Bronchial epithelial cell (primary cell): ENCODE results near the gene GAS7. TPM values are rescaled to one million over a fixed set of nuclear protein-coding genes. Genes with fewer than 3 reads are reported as not detected.

Source experiments
- DNase-seq: peaks from one replicate; pipeline ENCODE4 v3.0.0-alpha.2; 2010; ENCODE audit warnings: low read depth
- FAIRE-seq: peaks from 2 replicates; lab custom pipeline; 2011; peaks lifted over from hg19 to GRCh38; lab: Jason Lieb, UNC
- H3K27me3 ChIP-seq: 2 replicates; pipeline ENCODE4 v1.5.1; 2011; ENCODE audit warnings: low read length; ENCODE audit not compliant: control insufficient read depth, insufficient read depth
- H3K36me3 ChIP-seq: 2 replicates; pipeline ENCODE4 v1.5.1; 2011; ENCODE audit warnings: low read length; ENCODE audit not compliant: control insufficient read depth, insufficient read depth
- H3K4me3 ChIP-seq: 2 replicates; pipeline ENCODE4 v1.5.1; 2011; ENCODE audit warnings: mild to moderate bottlenecking, low read depth, low read length, control low read depth
- total RNA-seq: library from RNA; depleted of rRNA; stranded (reverse); fragments of >200 nt; gene quantifications from 2 replicates; pipeline ENCODE4 v1.2.1, GENCODE V29; 2014
- TF ChIP-seq, protein P1 (sequence below): IDR thresholded peaks from 2 replicates; pipeline ENCODE4 v1.5.1; 2011; ENCODE audit warnings: mild to moderate bottlenecking, moderate library complexity, low read length, control low read depth, inconsistent platforms; ENCODE audit not compliant: insufficient read depth, severe bottlenecking

Gene GAS7
- total RNA-seq, 1 donor from 2014 or later = 1.1 TPM

GRCh38 chr17:9900044-9900594 is 298.3 kb downstream of the GAS7 start:
- no peak overlapping the region for H3K4me3 ChIP-seq
- FAIRE-seq (no peak), DNase-seq (no peak)
- H3K36me3 ChIP-seq = no peaks in the 10 kb centered on the region
- TF ChIP-seq, protein P1, sequence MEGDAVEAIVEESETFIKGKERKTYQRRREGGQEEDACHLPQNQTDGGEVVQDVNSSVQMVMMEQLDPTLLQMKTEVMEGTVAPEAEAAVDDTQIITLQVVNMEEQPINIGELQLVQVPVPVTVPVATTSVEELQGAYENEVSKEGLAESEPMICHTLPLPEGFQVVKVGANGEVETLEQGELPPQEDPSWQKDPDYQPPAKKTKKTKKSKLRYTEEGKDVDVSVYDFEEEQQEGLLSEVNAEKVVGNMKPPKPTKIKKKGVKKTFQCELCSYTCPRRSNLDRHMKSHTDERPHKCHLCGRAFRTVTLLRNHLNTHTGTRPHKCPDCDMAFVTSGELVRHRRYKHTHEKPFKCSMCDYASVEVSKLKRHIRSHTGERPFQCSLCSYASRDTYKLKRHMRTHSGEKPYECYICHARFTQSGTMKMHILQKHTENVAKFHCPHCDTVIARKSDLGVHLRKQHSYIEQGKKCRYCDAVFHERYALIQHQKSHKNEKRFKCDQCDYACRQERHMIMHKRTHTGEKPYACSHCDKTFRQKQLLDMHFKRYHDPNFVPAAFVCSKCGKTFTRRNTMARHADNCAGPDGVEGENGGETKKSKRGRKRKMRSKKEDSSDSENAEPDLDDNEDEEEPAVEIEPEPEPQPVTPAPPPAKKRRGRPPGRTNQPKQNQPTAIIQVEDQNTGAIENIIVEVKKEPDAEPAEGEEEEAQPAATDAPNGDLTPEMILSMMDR = no peak
- H3K27me3 ChIP-seq = no peaks in the 10 kb centered on the region

GRCh38 chr17:9899280-9900043 is 298.9 kb downstream of the GAS7 start:
- no peak overlapping the region for H3K4me3 ChIP-seq
- H3K36me3 ChIP-seq = no peaks in the 10 kb centered on the region
- no peaks in the 10 kb centered on the region for H3K27me3 ChIP-seq
- FAIRE-seq (no peak), DNase-seq (no peak)
- TF ChIP-seq, protein P1 = no peak

GRCh38 chr17:9898812-9899211 is 299.6 kb downstream of the GAS7 start:
- no peak overlapping the region for H3K4me3 ChIP-seq
- TF ChIP-seq, protein P1 = no peak
- H3K36me3 ChIP-seq = no peaks in the 10 kb centered on the region
- H3K27me3 ChIP-seq = no peaks in the 10 kb centered on the region
- DNase-seq = no peak
- no peak for FAIRE-seq

GRCh38 chr17:9897372-9897968 is 300.9 kb downstream of the GAS7 start:
- TF ChIP-seq, protein P1 = no peak
- Histone ChIP-seq H3K36me3 (no peaks in the 10 kb centered on the region), H3K4me3 (no peak overlapping the region), H3K27me3 (no peaks in the 10 kb centered on the region)
- no peak for FAIRE-seq
- DNase-seq = no peak

GRCh38 chr17:9895923-9896322 is 302.5 kb downstream of the GAS7 start:
- no peak for DNase-seq
- TF ChIP-seq, protein P1 = no peak
- Histone ChIP-seq H3K27me3 (no peaks in the 10 kb centered on the region), H3K4me3 (no peak overlapping the region), H3K36me3 (no peaks in the 10 kb centered on the region)
- no peak for FAIRE-seq
